ENCODE results near the gene C13orf46. TPM values are rescaled to one million over a fixed set of nuclear protein-coding genes. Genes with fewer than 3 reads are reported as not detected.

Gene C13orf46
- total and polyA plus RNA-seq, 2 experiments from 2014 or later: 0.20 to 0.23 TPM

- Histone ChIP-seq H3K27me3 (no peaks in the 10 kb centered on the region), H2AFZ (no peak overlapping the region), H4K20me1 (ENCODE audit: insufficient read depth, poor library complexity, severe bottlenecking) (no peaks in the 10 kb centered on the region), H3K36me3 (replicated peaks; ENCODE audit: insufficient read depth, low read depth) (no peaks in the 10 kb centered on the region), H3K79me2 (no peaks in the 10 kb centered on the region), H3K9me2 (replicated peaks; ENCODE audit: insufficient read depth) (no peaks in the 10 kb centered on the region), H3K4me3 (no peak overlapping the region), H3K27ac (no peak overlapping the region), H3K9me3 (ENCODE audit: low read depth) (no peaks in the 10 kb centered on the region), H3K4me2 (no peak overlapping the region), H3K4me1 (ENCODE audit: insufficient read depth) (no peaks in the 10 kb centered on the region)
- TF ChIP-seq CTCF (IDR thresholded peaks at IDR 0.05; ENCODE audit: poor library complexity) (no peak), EZH2phosphoT487 (IDR thresholded peaks at IDR 0.05; ENCODE audit: low read depth, severe bottlenecking, unreplicated experiment) (no peak), EZH2 (IDR thresholded peaks at IDR 0.05; ENCODE audit: borderline replicate concordance) (no peak)
- DNase-seq (ENCODE audit: low spot score): no peak
- WGBS (ENCODE audit: low lambda C conversion rate, missing lambda C conversion rate): 94% methylated on average over 25 of the region's 28 CpGs
Measured at GRCh38 chr13:113981611-113982295, 7.9 kb upstream of the C13orf46 start.

GRCh38 chr13:113981194-113981605, 7.3 kb upstream of the C13orf46 start:
- Histone ChIP-seq H3K36me3 (replicated peaks; ENCODE audit: insufficient read depth, low read depth) (no peaks in the 10 kb centered on the region), H3K27ac (no peak overlapping the region), H3K9me3 (ENCODE audit: low read depth) (no peaks in the 10 kb centered on the region), H3K4me1 (ENCODE audit: insufficient read depth) (no peaks in the 10 kb centered on the region), H4K20me1 (ENCODE audit: insufficient read depth, poor library complexity, severe bottlenecking) (no peaks in the 10 kb centered on the region), H3K4me3 (no peak overlapping the region), H3K27me3 (no peaks in the 10 kb centered on the region), H3K9me2 (replicated peaks; ENCODE audit: insufficient read depth) (no peaks in the 10 kb centered on the region), H3K4me2 (no peak overlapping the region), H2AFZ (no peak overlapping the region), H3K79me2 (no peaks in the 10 kb centered on the region)
- TF ChIP-seq EZH2 (IDR thresholded peaks at IDR 0.05; ENCODE audit: borderline replicate concordance): no peak
- no peak for TF ChIP-seq EZH2phosphoT487 (IDR thresholded peaks at IDR 0.05; ENCODE audit: low read depth, severe bottlenecking, unreplicated experiment)
- no peak for TF ChIP-seq CTCF (IDR thresholded peaks at IDR 0.05; ENCODE audit: poor library complexity)
- WGBS (ENCODE audit: low lambda C conversion rate, missing lambda C conversion rate): 90% methylated on average over 10 of the region's 16 CpGs
- DNase-seq (ENCODE audit: low spot score): no peak

GRCh38 chr13:113980489-113981064, 6.7 kb upstream of the C13orf46 start:
- H3K27ac ChIP-seq: no peak overlapping the region
- 96% methylated on average over 12 of the region's 12 CpGs for WGBS (ENCODE audit: low lambda C conversion rate, missing lambda C conversion rate)

More at GRCh38 chr13:113980489-113981064, 6.7 kb upstream of the C13orf46 start:
- TF ChIP-seq CTCF (IDR thresholded peaks at IDR 0.05; ENCODE audit: poor library complexity) (no peak), EZH2 (IDR thresholded peaks at IDR 0.05; ENCODE audit: borderline replicate concordance) (no peak), EZH2phosphoT487 (IDR thresholded peaks at IDR 0.05; ENCODE audit: low read depth, severe bottlenecking, unreplicated experiment) (no peak)
- Histone ChIP-seq H3K9me2 (replicated peaks; ENCODE audit: insufficient read depth) (no peaks in the 10 kb centered on the region), H3K4me3 (no peak overlapping the region), H2AFZ (no peak overlapping the region), H3K27me3 (no peaks in the 10 kb centered on the region), H3K4me1 (ENCODE audit: insufficient read depth) (no peaks in the 10 kb centered on the region), H4K20me1 (ENCODE audit: insufficient read depth, poor library complexity, severe bottlenecking) (no peaks in the 10 kb centered on the region), H3K36me3 (replicated peaks; ENCODE audit: insufficient read depth, low read depth) (no peaks in the 10 kb centered on the region), H3K79me2 (no peaks in the 10 kb centered on the region), H3K9me3 (ENCODE audit: low read depth) (no peaks in the 10 kb centered on the region), H3K4me2 (no peak overlapping the region)
- DNase-seq (ENCODE audit: low spot score): no peak
